ENCODE results near the gene FRMD4B. TPM values are rescaled to one million over a fixed set of nuclear protein-coding genes. Genes with fewer than 3 reads are reported as not detected.

Gene FRMD4B
- total and polyA plus RNA-seq, 2 donors (not counting 3 experiments of a cell fraction or from before 2014, with no cell fraction given), result 66.4 to 89.7 TPM

GRCh38 chr3:69300296-69300695, 85.6 kb downstream of the FRMD4B start:
- no peak for DNase-seq (ENCODE audit: low read depth, low spot score)
- Histone ChIP-seq H2AFZ (ENCODE audit: low read depth, low read length) (no peak overlapping the region), H3K9me3 (replicated peaks; ENCODE audit: control insufficient read depth, insufficient read depth, low read length) (no peaks in the 10 kb centered on the region), H3K9me1 (replicated peaks; ENCODE audit: control insufficient read depth, extremely low read depth, insufficient read depth, low read length) (no peaks in the 10 kb centered on the region), H4K20me1 (replicated peaks; ENCODE audit: control insufficient read depth, extremely low read depth, insufficient read depth, low read length) (no peaks in the 10 kb centered on the region), H3K36me3 (ENCODE audit: control insufficient read depth in 2 of 2, extremely low read depth in 1 of 2, insufficient read depth in 2 of 2, low read length in 2 of 2) (peaks cover 13 to 20% of the 10 kb centered on the region in 2 experiments), H3K27me3 (ENCODE audit: control insufficient read depth in 2 of 2, insufficient read depth in 2 of 2, low read length in 2 of 2) (no peaks in the 10 kb centered on the region), H3K27ac (ENCODE audit: insufficient read depth, low read depth, low read length) (no peak overlapping the region), H3K4me1 (ENCODE audit: control insufficient read depth, extremely low read depth, insufficient read depth, low read length) (peaks cover 21% of the 10 kb centered on the region), H3K4me3 (replicated peaks in 1 of 3; ENCODE audit: insufficient read depth in 1 of 3, low read depth in 1 of 3, low read length in 3 of 3) (no peak overlapping the region), H3K79me2 (ENCODE audit: control insufficient read depth, insufficient read depth, low read length) (no peaks in the 10 kb centered on the region), H3K4me2 (ENCODE audit: insufficient read depth, low read length) (no peak overlapping the region), H3K9ac (replicated peaks; ENCODE audit: extremely low read depth, insufficient read depth, low read length) (no peak overlapping the region)
- TF ChIP-seq MYC (IDR thresholded peaks at IDR 0.05; ENCODE audit: low read depth, low read length) (no peak), JUN (IDR thresholded peaks at IDR 0.05; ENCODE audit: borderline replicate concordance, insufficient read depth, insufficient read length, low read depth) (no peak), POLR2A (IDR thresholded peaks at IDR 0.05; ENCODE audit: low read depth, low read length) (no peak), POLR2AphosphoS5 (IDR thresholded peaks at IDR 0.05; ENCODE audit: insufficient read depth, low read depth, low read length) (no peak), EZH2 (IDR thresholded peaks at IDR 0.05; ENCODE audit: borderline replicate concordance, low read depth, low read length, severe bottlenecking) (no peak), GATA2 (IDR thresholded peaks at IDR 0.05; ENCODE audit: insufficient read depth, insufficient read length, low read depth, low read length) (no peak), FOS (IDR thresholded peaks at IDR 0.05; ENCODE audit: borderline replicate concordance, insufficient read depth, low read length) (no peak), CTCF (IDR thresholded peaks at IDR 0.05; ENCODE audit: extremely low read depth in 1 of 2, insufficient read depth in 1 of 2, low read depth in 1 of 2, low read length in 2 of 2) (no peak)
- TF ChIP-seq, protein P1, sequence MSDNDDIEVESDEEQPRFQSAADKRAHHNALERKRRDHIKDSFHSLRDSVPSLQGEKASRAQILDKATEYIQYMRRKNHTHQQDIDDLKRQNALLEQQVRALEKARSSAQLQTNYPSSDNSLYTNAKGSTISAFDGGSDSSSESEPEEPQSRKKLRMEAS (IDR thresholded peaks at IDR 0.05; ENCODE audit: insufficient read depth, insufficient read length), result no peak
- POLR2A ChIA-PET, result no interaction called here
- intact Hi-C loops (cut with micrococcal nuclease), result no loop called here
- no peak for FAIRE-seq
- CTCF ChIA-PET, result interaction anchor here (1.3 to 3.9 kb wide), 4 partner anchors 11 to 179 kb away, joined by 3 to 27 read pairs (median 8); no protein-coding TSS in a partner anchor
- BruUV-seq (replicated peaks), result no TSS peak
- dilution Hi-C loops (cut with MboI; ENCODE audit: extremely low pct_ligation_motif_present, low sequenced_read_pairs), result no loop called here

Data from endothelial cell of umbilical vein (primary cell).